ENCODE data around the gene FANCE.

DNA sequence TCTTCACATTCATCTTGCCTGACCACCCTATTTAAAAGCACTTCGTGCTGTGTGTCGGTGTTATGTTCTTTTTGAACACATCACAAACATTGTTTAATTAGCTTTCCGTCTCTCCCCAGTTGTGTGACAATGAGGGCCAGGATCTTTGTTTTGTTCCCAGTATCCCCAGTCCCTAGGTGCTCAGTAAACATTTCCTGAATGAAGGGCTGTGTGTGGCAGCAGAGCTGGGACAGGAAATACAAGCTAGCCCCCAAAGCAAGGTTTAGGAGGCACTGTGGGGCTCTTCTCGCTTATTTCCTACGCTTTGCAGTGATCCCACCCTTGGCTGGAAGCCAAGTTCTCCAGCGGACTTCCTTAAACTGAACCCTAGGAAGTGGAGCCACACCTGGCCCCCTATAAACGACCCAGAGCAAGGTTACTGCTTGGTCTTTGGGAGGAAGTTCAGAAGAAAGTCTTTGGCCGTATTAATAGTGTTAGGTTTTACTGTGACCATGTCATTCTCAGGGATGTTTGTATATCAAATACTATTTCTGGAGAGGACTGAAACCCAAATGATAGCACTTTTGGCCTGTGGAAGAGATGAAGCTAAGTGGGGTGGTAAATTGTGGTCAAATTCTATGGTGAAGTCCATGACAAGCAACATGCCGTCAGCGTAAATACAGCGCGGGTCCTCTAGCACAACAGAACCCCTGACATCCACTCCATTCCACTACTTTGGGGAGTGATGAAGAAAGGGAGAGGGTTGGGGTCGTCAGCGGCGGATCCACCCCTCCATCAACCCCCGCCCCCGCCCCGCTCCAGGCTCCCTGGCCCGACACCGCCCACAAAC lies 570 bp upstream of the FANCE start:
- TF ChIP-seq RFX5 (IDR thresholded peaks at IDR 0.05; ENCODE audit: low read depth, low read length), result no peak
- peak; percentile 27; the same call in 1 of the 2 replicates for TF ChIP-seq ZBTB7A (IDR thresholded peaks at IDR 0.05; ENCODE audit: borderline replicate concordance, control insufficient read depth, low read depth, low read length)
- no peak for TF ChIP-seq MAZ (CRISPR knock-in tag; conservative IDR thresholded peaks at IDR 0.05 in 1 of 2, IDR thresholded peaks at IDR 0.05 in 1 of 2)
- TF ChIP-seq HOMEZ (CRISPR knock-in tag; IDR thresholded peaks at IDR 0.05), result no peak
